H1 (cell line): ENCODE data around the gene VN1R2. TPM values are rescaled to one million over a fixed set of nuclear protein-coding genes. Genes with fewer than 3 reads are reported as not detected.
"Not testable (repeated sequence)": the region's sequence is repeated elsewhere in the genome, so short reads cannot be mapped to it uniquely, and the experiment has no call there.

ENCODE experiments used
- CTCF ChIA-PET: fragments of 300-600 bp; sonication (Branson Sonifier 250); formaldehyde crosslinking; loops from one replicate; lab custom pipeline; 2021; ENCODE audit not compliant: partially characterized antibody; lab: Charles Lee
- POLR2A ChIA-PET: fragments of 300-600 bp; sonication (Branson Sonifier 250); formaldehyde crosslinking; loops from one replicate; lab custom pipeline; 2021; ENCODE audit warnings: inconsistent platforms; ENCODE audit not compliant: partially characterized antibody; lab: Charles Lee
- DNase-seq, 2 experiments: peaks; one replicate each; pipeline versions ENCODE4 v3.0.0 to v3.0.0-alpha.2; 2010 to 2022; ENCODE audit warnings: low spot score in 2 of 2, low read depth in 1 of 2, mixed read lengths in 1 of 2
- FAIRE-seq: peaks from 2 replicates; lab custom pipeline; 2011; peaks lifted over from hg19 to GRCh38; lab: Jason Lieb, UNC
- H2AFZ ChIP-seq: 2 replicates; pipeline ENCODE4 v1.8.1; 2012; ENCODE audit warnings: low read length, inconsistent platforms
- H2AK5ac ChIP-seq: 2 replicates; pipeline ENCODE4 v1.6.1; 2013; ENCODE audit warnings: low read depth, low read length
- H2BK120ac ChIP-seq: replicated peaks from 2 replicates; pipeline ENCODE3; 2013; ENCODE audit warnings: low read depth, low read length, inconsistent platforms
- H2BK12ac ChIP-seq: 2 replicates; pipeline ENCODE4 v1.6.1; 2013; ENCODE audit warnings: low read depth, low read length
- H2BK15ac ChIP-seq: 2 replicates; pipeline ENCODE4 v1.6.1; 2013; ENCODE audit warnings: low read length
- H2BK20ac ChIP-seq: 2 replicates; pipeline ENCODE4 v1.6.1; 2013; ENCODE audit warnings: low read length
- H2BK5ac ChIP-seq: 2 replicates; pipeline ENCODE4 v1.6.1; 2013; ENCODE audit warnings: low read depth, low read length
- H3K14ac ChIP-seq: 2 replicates; pipeline ENCODE4 v1.6.1; 2013; ENCODE audit warnings: inconsistent platforms; ENCODE audit not compliant: insufficient read length
- H3K18ac ChIP-seq: 2 replicates; pipeline ENCODE4 v1.6.1; 2013; ENCODE audit warnings: low read length; ENCODE audit errors: extremely low read depth
- H3K23ac ChIP-seq: 2 replicates; pipeline ENCODE4 v1.6.1; 2013; ENCODE audit warnings: inconsistent platforms; ENCODE audit not compliant: insufficient read length
- H3K23me2 ChIP-seq: 2 replicates; pipeline ENCODE4 v1.6.1; 2013; ENCODE audit warnings: low read depth, low read length
- H3K27ac ChIP-seq: 2 replicates; pipeline ENCODE4 v1.6.1; 2011; ENCODE audit warnings: low read depth, low read length, inconsistent platforms
- H3K27me3 ChIP-seq, 4 experiments: replicated peaks in 1 of 4; 1 replicate in 1 of 4; 2 replicates in 3 of 4; pipeline versions ENCODE4 v1.6.1 to v1.8.1; 2011 to 2013; ENCODE audit warnings: low read length in 3 of 4, mild to moderate bottlenecking in 3 of 4, inconsistent platforms in 2 of 4, mixed read lengths in 2 of 4, moderate library complexity in 1 of 4; ENCODE audit not compliant: control insufficient read depth in 3 of 4, insufficient read depth in 3 of 4; ENCODE audit errors: extremely low read depth in 1 of 4
- H3K36me3 ChIP-seq, 4 experiments: 2 replicates each; pipeline versions ENCODE4 v1.6.1 to v1.8.1; 2011 to 2013; ENCODE audit warnings: mild to moderate bottlenecking in 4 of 4, low read length in 3 of 4, moderate library complexity in 2 of 4, control low read depth in 1 of 4, inconsistent platforms in 1 of 4; ENCODE audit not compliant: insufficient read depth in 4 of 4, control insufficient read depth in 2 of 4
- H3K4ac ChIP-seq: replicated peaks from 2 replicates; pipeline ENCODE3; 2013; ENCODE audit warnings: low read length, low read depth, mixed read lengths, inconsistent platforms; ENCODE audit not compliant: insufficient read length
- H3K4me1 ChIP-seq, 4 experiments: replicated peaks in 1 of 4; 1 replicate in 1 of 4; 2 replicates in 3 of 4; pipeline versions ENCODE4 v1.6.1 to v1.8.1; 2011 to 2013; ENCODE audit warnings: low read length in 3 of 4, inconsistent platforms in 2 of 4, mixed read lengths in 1 of 4; ENCODE audit not compliant: insufficient read depth in 4 of 4, control insufficient read depth in 3 of 4
- H3K4me2 ChIP-seq, 2 experiments: 2 replicates each; pipeline versions ENCODE4 v1.6.1 to v1.8.1; 2011 to 2013; ENCODE audit warnings: low read depth in 2 of 2, low read length in 2 of 2, control low read depth in 1 of 2, inconsistent platforms in 1 of 2, mild to moderate bottlenecking in 1 of 2; ENCODE audit not compliant: insufficient read depth in 1 of 2
- H3K4me3 ChIP-seq, 4 experiments: fragments of 200-600, 300-600 bp in 1 of 4; sonication (generic), shearing (Covaris generic), sonication (Bioruptor Twin) in 1 of 4; 2 replicates each; pipeline versions ENCODE4 v1.5.1 to v1.8.1; 2011 to 2016; ENCODE audit warnings: low read length in 4 of 4, low read depth in 3 of 4, control low read depth in 2 of 4, inconsistent platforms in 2 of 4, mild to moderate bottlenecking in 2 of 4, mixed read lengths in 1 of 4, moderate library complexity in 1 of 4; ENCODE audit not compliant: insufficient read depth in 2 of 4; ENCODE audit errors: extremely low read depth in 1 of 4
- H3K56ac ChIP-seq: replicated peaks from 2 replicates; pipeline ENCODE3; 2013; ENCODE audit warnings: low read depth, mild to moderate bottlenecking, mixed read lengths, low read length, inconsistent platforms; ENCODE audit not compliant: insufficient read length
- H3K79me1 ChIP-seq: 2 replicates; pipeline ENCODE4 v1.6.1; 2013; ENCODE audit warnings: low read depth, low read length, control low read depth
- H3K79me2 ChIP-seq, 2 experiments: 2 replicates each; pipeline versions ENCODE4 v1.6.1 to v1.8.1; 2012 to 2013; ENCODE audit warnings: low read length in 2 of 2, mild to moderate bottlenecking in 2 of 2, inconsistent platforms in 1 of 2; ENCODE audit not compliant: insufficient read depth in 2 of 2, control insufficient read depth in 1 of 2
- H3K9ac ChIP-seq, 4 experiments: replicated peaks in 1 of 4; 1 replicate in 1 of 4; 2 replicates in 3 of 4; pipeline versions ENCODE4 v1.6.1 to v1.8.1; 2011 to 2013; ENCODE audit warnings: low read depth in 3 of 4, low read length in 3 of 4, control low read depth in 2 of 4, mild to moderate bottlenecking in 2 of 4, moderate library complexity in 2 of 4, inconsistent platforms in 1 of 4; ENCODE audit errors: extremely low read depth in 1 of 4
- H3K9me3 ChIP-seq, 2 experiments: 2 replicates each; pipeline versions ENCODE4 v1.6.1 to v1.8.1; 2012 to 2013; ENCODE audit warnings: mild to moderate bottlenecking in 2 of 2, moderate library complexity in 2 of 2, control low read depth in 1 of 2, inconsistent platforms in 1 of 2, low read depth in 1 of 2, low read length in 1 of 2, mixed read lengths in 1 of 2; ENCODE audit not compliant: insufficient read depth in 2 of 2
- H4K20me1 ChIP-seq, 2 experiments: replicated peaks in 1 of 2; 2 replicates each; pipeline versions ENCODE3 to v1.8.1; 2011 to 2013; ENCODE audit warnings: inconsistent platforms in 2 of 2, low read length in 2 of 2, mild to moderate bottlenecking in 1 of 2; ENCODE audit not compliant: insufficient read depth in 2 of 2, control insufficient read depth in 1 of 2
- H4K5ac ChIP-seq: 2 replicates; pipeline ENCODE4 v1.6.1; 2013; ENCODE audit warnings: low read length, low read depth, mixed read lengths, inconsistent platforms; ENCODE audit not compliant: insufficient read length
- H4K8ac ChIP-seq: 2 replicates; pipeline ENCODE4 v1.8.0; 2013; ENCODE audit warnings: mild to moderate bottlenecking, moderate library complexity, low read length, inconsistent platforms; ENCODE audit not compliant: insufficient read depth; ENCODE audit errors: extremely low read depth
- H4K91ac ChIP-seq: replicated peaks from 2 replicates; pipeline ENCODE3; 2013; ENCODE audit warnings: low read length, mixed read lengths, inconsistent platforms; ENCODE audit not compliant: insufficient read length
- ZNF274 ChIP-seq: IDR thresholded peaks from 2 replicates; pipeline ENCODE4 v1.7.0; 2012; ENCODE audit warnings: low read length, borderline replicate concordance; ENCODE audit errors: extremely low read depth
- WGBS, 2 experiments: shearing (Covaris generic) in 1 of 2; methylation state at CpG; one replicate each; pipeline versions ENCODE4 v1.1.6 to v1.1.7; 2013 to 2015; ENCODE audit warnings: low lambda C conversion rate in 2 of 2, mixed read lengths in 2 of 2, inconsistent platforms in 1 of 2, low coverage in 1 of 2, missing lambda C conversion rate in 1 of 2; ENCODE audit not compliant: insufficient replicate concordance in 2 of 2, insufficient coverage in 1 of 2, insufficient read length in 1 of 2; ENCODE audit errors: extremely low coverage in 1 of 2, missing lambda C conversion rate in 1 of 2; 5-methylcytosine and 5-hydroxymethylcytosine counted together
- polyA plus RNA-seq, 7 experiments: library from polyadenylated mRNA; depleted of rRNA in 3 of 7; stranded (reverse) in 5 of 7; unstranded in 2 of 7; fragments of >200 nt in 5 of 7; fragments of 200-250 nt in 2 of 7; gene quantifications; 1 replicate in 5 of 7; 2 replicates in 1 of 7; 4 replicates in 1 of 7; pipeline versions ENCODE4 v1.2.1 to v1.2.3, GENCODE V29; 2011 to 2013; ENCODE audit warnings: missing spikeins in 2 of 7, mixed read lengths in 2 of 7
- total RNA-seq: library from RNA; stranded (reverse); fragmentation: NEBNext Ultra II Directional; extraction: Animal tissue kit (Norgen Biotek cat#: 25700); gene quantifications from 2 replicates; pipeline ENCODE4 v1.2.1, GENCODE V29; 2021

Gene VN1R2
- total and polyA plus RNA-seq, 2 of the 8 experiments (the other 6 are each of a cell fraction or from before 2014, with no cell fraction given) = not detected

GRCh38 chr19:53211554-53211953 lies 46.5 kb upstream of the VN1R2 start:
- Histone ChIP-seq H3K36me3 (peaks cover 0 to 29% (median 2%) of the 10 kb centered on the region in 4 experiments; a peak in 3 of 8 replicates), H3K9me3 (peaks cover 48 to 80% of the 10 kb centered on the region in 2 experiments)
- H2AFZ ChIP-seq, H3K4me1 ChIP-seq, H4K20me1 ChIP-seq, H4K5ac ChIP-seq, H4K8ac ChIP-seq, H3K4ac ChIP-seq, H3K27ac ChIP-seq, H3K14ac ChIP-seq, H3K56ac ChIP-seq, CTCF ChIA-PET, H2BK20ac ChIP-seq, H3K27me3 ChIP-seq, H3K79me1 ChIP-seq, H4K91ac ChIP-seq, DNase-seq, H3K23me2 ChIP-seq: not testable (repeated sequence)
- 92% methylated on average over 3 of the region's 3 CpGs; no CpG with 5 or more reads in 1 of the 2 experiments for whole genome bisulfite sequencing, 2 experiments
- TF ChIP-seq ZNF274 = peak; percentile 40; the same call in 1 of the 2 replicates
- TF ChIP-seq, all 59 proteins: peak for 1; not testable (repeated sequence) for 58
- POLR2A ChIA-PET, H2BK12ac ChIP-seq, FAIRE-seq, H3K4me2 ChIP-seq, H3K4me3 ChIP-seq, H3K18ac ChIP-seq, H3K9ac ChIP-seq, H2BK5ac ChIP-seq, H3K23ac ChIP-seq, H3K79me2 ChIP-seq, H2AK5ac ChIP-seq, H2BK15ac ChIP-seq, H2BK120ac ChIP-seq: not testable (repeated sequence)
